ENCODE measurements around the gene UNC13D. TPM values are rescaled to one million over a fixed set of nuclear protein-coding genes. Genes with fewer than 3 reads are reported as not detected.
"Not testable (repeated sequence)": the region's sequence is repeated elsewhere in the genome, so short reads cannot be mapped to it uniquely, and the experiment has no call there.

Gene UNC13D
- total and polyA plus RNA-seq, 3 experiments from 2014 or later: 90.3 to 154 (median 143) TPM

DNA sequence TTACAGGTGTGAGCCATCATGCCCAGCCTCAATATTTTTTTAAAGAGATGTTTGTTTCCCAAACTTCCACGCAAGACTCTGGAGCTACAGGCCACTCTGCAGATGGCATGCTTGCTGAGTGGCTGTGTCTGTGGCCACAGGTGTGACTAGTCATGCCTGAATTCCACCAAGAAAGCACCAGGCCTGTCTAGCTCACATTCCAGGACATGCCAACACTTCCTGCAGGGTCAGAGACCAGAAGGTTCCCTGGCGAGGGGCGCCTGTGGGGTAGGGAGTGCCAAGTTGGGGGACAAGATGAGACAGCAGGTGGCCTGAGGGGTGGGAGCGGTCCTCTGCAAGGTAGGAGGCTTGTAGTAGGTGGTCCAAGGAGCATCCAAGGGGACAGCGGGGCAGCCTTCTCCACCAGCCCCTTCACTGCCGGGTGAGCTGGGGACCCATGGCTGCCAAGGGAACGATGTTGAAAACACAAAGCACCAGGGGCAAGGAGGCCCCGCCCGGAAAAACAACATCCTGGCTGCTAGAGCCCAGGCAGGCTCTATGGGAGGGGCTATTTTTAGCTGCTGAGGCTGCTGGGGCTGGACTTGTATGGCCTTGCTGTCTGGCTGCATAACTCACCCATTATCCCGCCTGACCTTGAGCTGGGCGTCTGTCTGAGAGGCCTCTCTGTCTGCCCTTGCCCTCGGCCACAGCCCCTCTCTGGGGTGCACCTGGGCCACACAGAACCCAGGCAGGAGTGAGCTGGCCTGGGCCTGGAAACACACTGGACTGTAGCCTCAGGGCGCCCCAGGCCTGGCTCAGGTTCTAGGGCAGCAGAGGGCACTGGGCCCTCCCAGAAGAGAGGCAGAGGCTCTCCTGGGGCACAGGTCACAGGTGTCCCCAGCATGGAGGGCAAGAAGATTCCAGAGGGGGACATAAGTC, 28.5 kb upstream of the UNC13D start:
- Mint-ChIP-seq H3K27me3 (no peaks in the 10 kb centered on the region), H3K9me3 (no peaks in the 10 kb centered on the region), H3K36me3 (peaks cover 0 to 2% (median 0%) of the 10 kb centered on the region in 3 donors), H3K4me1 (peaks cover 29 to 50% (median 32%) of the 10 kb centered on the region in 3 donors), H3K4me3 (peak overlapping the region; percentile 4 to 85 (median 47)), H3K27ac (peak overlapping the region; percentile 76 to 98 (median 93))
- Histone ChIP-seq H3K27ac (ENCODE audit: low read depth, low read length) (peak overlapping the region; percentile 71), H3K9me3 (ENCODE audit: low read length) (no peaks in the 10 kb centered on the region), H3K27me3 (ENCODE audit: insufficient read depth, low read length, poor library complexity, severe bottlenecking) (no peaks in the 10 kb centered on the region), H3K36me3 (ENCODE audit: insufficient read depth, low read length) (no peaks in the 10 kb centered on the region), H3K4me1 (ENCODE audit: insufficient read depth, low read length) (peaks cover 41% of the 10 kb centered on the region), H3K4me3 (ENCODE audit: low read length) (no peak overlapping the region)
- DNase-seq: peak; percentile 29 to 82 (median 51)
- POLR2A ChIA-PET: interaction anchor here (0.9 to 8.3 kb wide), 6 partner anchors 8 to 89 kb away, joined by 3 to 82 read pairs (median 4); partner anchors contain the start of genes TRIM65, UNK and WBP2
- CTCF ChIA-PET: interaction anchor here (0.9 to 7.1 kb wide), 11 partner anchors 8 to 119 kb away, joined by 3 to 51 read pairs (median 3); partner anchors contain the start of genes TRIM65 and WBP2

DNA sequence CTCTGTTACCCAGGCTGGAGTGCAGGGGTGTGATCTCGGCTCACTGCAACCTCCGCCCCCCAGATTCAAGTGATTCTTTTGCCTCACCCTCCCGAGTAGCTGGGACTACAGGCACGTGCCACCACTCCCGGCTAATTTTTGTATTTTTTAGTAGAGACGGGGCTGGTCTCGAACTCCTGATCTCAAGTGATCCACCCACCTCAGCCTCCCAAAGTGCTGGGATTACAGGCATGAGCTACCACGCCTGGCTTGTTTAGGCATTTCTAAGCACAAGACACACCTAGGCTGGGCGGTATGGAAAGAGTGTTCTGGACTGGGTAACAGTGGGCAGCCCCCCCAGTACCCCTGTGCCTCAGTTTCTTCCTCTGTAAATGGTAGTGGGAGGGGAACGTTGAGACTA, 26.0 kb upstream of the UNC13D start:
- POLR2A ChIA-PET: interaction anchor here (0.8 kb wide), 1 partner anchor 14 kb away, joined by 4 read pairs; the partner anchor contains the start of gene WBP2
- not testable (repeated sequence) for H3K9me3 Mint-ChIP-seq; H3K27ac ChIP-seq (ENCODE audit: low read depth, low read length); H3K27me3 ChIP-seq (ENCODE audit: insufficient read depth, low read length, poor library complexity, severe bottlenecking); H3K36me3 ChIP-seq (ENCODE audit: insufficient read depth, low read length); DNase-seq; H3K36me3 Mint-ChIP-seq; H3K27me3 Mint-ChIP-seq; H3K9me3 ChIP-seq (ENCODE audit: low read length); H3K4me3 ChIP-seq (ENCODE audit: low read length)
- H3K4me1 ChIP-seq (ENCODE audit: insufficient read depth, low read length): peaks cover 18% of the 10 kb centered on the region
- Mint-ChIP-seq H3K4me1 (peaks cover 17 to 33% (median 17%) of the 10 kb centered on the region in 3 donors), H3K27ac (peak overlapping the region in 1 of 8 donors; percentile 32), H3K4me3 (peak overlapping the region in 1 of 7 donors; percentile 8)
- CTCF ChIA-PET: interaction anchor here (1.2 to 7.1 kb wide), 2 partner anchors 9 to 28 kb away, joined by 4 to 51 read pairs; partner anchors contain the start of gene TRIM65

DNA sequence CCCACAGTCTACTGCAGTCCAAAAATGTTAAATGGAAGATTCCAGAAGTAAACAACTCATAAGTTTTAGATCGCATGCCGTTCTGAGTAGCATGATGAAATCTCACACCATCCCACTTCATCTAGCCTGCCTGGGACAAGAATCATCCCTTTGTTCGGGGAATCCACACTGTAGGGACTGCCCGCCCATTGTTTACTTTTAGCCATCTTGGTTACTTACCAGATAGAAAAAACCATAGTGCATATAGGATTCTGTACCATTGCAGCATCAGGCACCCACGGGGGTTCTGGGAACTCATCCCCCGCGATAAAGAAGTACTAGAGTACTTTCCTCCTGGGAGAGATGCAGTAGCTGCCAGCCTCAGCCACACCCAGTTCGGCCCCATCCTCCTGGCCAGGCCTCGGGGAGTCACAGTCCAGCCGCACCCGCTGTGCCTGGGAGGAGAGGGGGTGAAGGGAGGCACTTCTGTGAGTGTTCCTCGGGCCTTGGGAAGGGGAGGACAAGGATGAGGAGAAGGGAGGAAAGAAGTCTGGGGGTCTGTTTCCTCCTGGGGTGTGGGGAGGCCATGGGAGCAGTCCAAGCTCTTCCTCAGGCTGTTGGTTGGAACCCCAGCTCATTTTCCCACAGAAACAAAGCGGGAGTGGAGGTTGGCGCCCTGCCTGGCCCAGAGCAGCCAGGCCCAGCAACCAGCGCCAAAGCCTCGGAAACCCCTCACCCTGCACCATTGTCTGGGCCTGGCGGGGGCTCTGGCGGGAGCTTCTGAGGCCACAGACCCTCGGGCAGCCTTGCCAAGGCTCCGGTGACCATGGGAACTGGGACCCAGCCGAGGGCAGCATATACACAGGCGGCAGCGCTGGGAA, 25.3 kb upstream of the UNC13D start:
- H3K27ac ChIP-seq (ENCODE audit: low read depth, low read length): no peak overlapping the region
- ChIA-PET CTCF (interaction anchor here (1.0 to 7.1 kb wide), 3 partner anchors 10 to 66 kb away, joined by 3 to 51 read pairs (median 4); partner anchors contain the start of gene TRIM65), POLR2A (interaction anchor here (0.6 to 0.8 kb wide), 2 partner anchors 14 to 33 kb away, joined by 3 to 4 read pairs; partner anchors contain the start of gene WBP2)
- H3K27ac Mint-ChIP-seq: peak overlapping the region in 1 of 8 donors; percentile 72
- H3K4me3 ChIP-seq (ENCODE audit: low read length): no peak overlapping the region
- DNase-seq: no peak
- H3K4me3 Mint-ChIP-seq: no peak overlapping the region
- peaks cover 24 to 35% (median 25%) of the 10 kb centered on the region in 3 donors for H3K4me1 Mint-ChIP-seq
- no peaks in the 10 kb centered on the region for H3K9me3 ChIP-seq (ENCODE audit: low read length)
- H3K36me3 ChIP-seq (ENCODE audit: insufficient read depth, low read length): no peaks in the 10 kb centered on the region
- peaks cover 23% of the 10 kb centered on the region for H3K4me1 ChIP-seq (ENCODE audit: insufficient read depth, low read length)
- no peaks in the 10 kb centered on the region for H3K9me3 Mint-ChIP-seq
- no peaks in the 10 kb centered on the region for H3K27me3 ChIP-seq (ENCODE audit: insufficient read depth, low read length, poor library complexity, severe bottlenecking)
- H3K27me3 Mint-ChIP-seq: no peaks in the 10 kb centered on the region
- H3K36me3 Mint-ChIP-seq: peaks cover 0 to 2% (median 0%) of the 10 kb centered on the region in 3 donors

DNA sequence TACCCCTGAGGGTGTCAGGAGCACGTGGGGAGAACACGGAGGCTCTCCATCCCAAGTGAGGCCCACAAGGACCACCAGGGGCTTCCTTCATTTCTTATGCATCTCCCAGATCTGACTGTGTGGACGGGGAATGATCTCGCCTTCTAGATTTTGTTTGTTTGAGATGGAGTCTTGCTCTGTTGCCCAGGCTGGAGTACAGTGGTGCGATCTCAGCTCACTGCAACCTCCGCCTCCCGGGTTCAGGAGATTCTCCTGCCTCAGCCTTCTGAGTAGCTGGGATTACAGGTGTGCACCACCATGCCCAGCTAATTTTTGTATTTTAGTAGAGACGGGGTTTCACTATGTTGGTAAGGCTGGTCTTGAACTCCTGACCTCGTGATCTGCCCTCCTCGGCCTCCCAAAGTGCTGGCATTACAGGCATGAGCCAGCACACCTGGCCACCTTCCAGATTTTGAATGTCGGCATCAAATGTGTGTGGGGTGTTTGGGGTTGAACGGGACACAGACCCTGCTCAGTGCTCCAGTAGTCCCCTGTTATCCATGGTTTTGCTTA, 24.6 kb upstream of the UNC13D start:
- not testable (repeated sequence) for DNase-seq; H3K9me3 ChIP-seq (ENCODE audit: low read length); H3K4me3 Mint-ChIP-seq; H3K36me3 Mint-ChIP-seq; H3K27ac ChIP-seq (ENCODE audit: low read depth, low read length); H3K27me3 ChIP-seq (ENCODE audit: insufficient read depth, low read length, poor library complexity, severe bottlenecking); H3K4me3 ChIP-seq (ENCODE audit: low read length); H3K9me3 Mint-ChIP-seq; H3K27me3 Mint-ChIP-seq; H3K36me3 ChIP-seq (ENCODE audit: insufficient read depth, low read length)
- ChIA-PET CTCF (interaction anchor here (1.0 kb wide), 1 partner anchor 65 kb away, joined by 3 read pairs; no protein-coding TSS in a partner anchor), POLR2A (interaction anchor here (0.8 kb wide), 1 partner anchor 13 kb away, joined by 3 read pairs; the partner anchor contains the start of gene WBP2)
- H3K4me1 ChIP-seq (ENCODE audit: insufficient read depth, low read length): peaks cover 30% of the 10 kb centered on the region
- Mint-ChIP-seq H3K27ac (peak overlapping the region in 1 of 8 donors; percentile 72), H3K4me1 (peaks cover 27 to 37% (median 31%) of the 10 kb centered on the region in 3 donors)

DNA sequence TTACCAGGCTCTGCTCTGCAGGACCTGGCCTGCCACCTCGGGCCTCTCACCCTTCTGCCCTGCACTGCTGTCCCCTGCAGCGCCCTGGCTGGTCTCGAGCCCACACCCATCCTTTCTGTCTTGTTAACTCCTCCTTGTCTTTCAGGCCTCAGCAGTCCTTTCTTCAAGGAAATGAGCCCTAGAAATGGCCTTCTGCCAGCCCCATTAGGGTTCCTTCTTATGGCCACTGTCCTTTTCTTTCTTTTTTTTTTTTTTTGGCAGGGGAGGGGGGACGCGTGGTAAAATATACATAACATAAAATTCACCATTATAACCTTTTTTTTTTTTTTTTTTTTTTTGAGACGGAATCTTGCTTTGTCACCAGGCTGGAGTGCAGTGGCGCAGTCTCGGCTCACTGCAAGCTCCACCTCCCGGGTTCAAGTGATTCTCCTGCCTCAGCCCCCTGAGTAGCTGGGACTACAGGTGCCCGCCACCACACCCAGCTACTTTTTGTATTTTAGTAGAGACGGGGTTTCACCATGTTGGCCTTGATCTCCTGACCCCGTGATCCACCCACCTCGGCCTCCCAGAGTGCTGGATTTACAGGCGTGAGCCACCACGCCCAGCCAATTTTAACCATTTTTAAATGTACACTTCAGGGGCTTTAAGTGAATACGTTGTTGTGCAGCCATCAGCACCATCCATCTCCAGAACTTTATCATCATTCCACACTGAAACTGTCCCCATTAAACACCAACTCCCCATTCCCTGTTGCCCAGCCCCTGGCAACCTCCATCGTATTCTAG, 21.4 kb upstream of the UNC13D start:
- POLR2A ChIA-PET: interaction anchor here (1.1 to 1.6 kb wide), 4 partner anchors 8 to 12 kb away, joined by 3 to 12 read pairs (median 7); partner anchors contain the start of genes TRIM47 and WBP2
- H3K4me3 Mint-ChIP-seq: peak overlapping the region in 4 of 7 donors; percentile 8 to 61 (median 46)
- H3K36me3 Mint-ChIP-seq; H3K9me3 Mint-ChIP-seq; H3K4me3 ChIP-seq (ENCODE audit: low read length); H3K36me3 ChIP-seq (ENCODE audit: insufficient read depth, low read length); H3K27me3 ChIP-seq (ENCODE audit: insufficient read depth, low read length, poor library complexity, severe bottlenecking); H3K9me3 ChIP-seq (ENCODE audit: low read length); H3K27me3 Mint-ChIP-seq; DNase-seq: not testable (repeated sequence)
- CTCF ChIA-PET: interaction anchor here (1.0 to 2.3 kb wide), 5 partner anchors 8 to 112 kb away, joined by 5 to 12 read pairs (median 7); partner anchors contain the start of genes TRIM47 and WBP2
- Histone ChIP-seq H3K27ac (ENCODE audit: low read depth, low read length) (peak overlapping the region; percentile 31), H3K4me1 (ENCODE audit: insufficient read depth, low read length) (peaks cover 16% of the 10 kb centered on the region)
- H3K27ac Mint-ChIP-seq: peak overlapping the region; percentile 65 to 99 (median 92)
- H3K4me1 Mint-ChIP-seq: peaks cover 22 to 30% (median 26%) of the 10 kb centered on the region in 3 donors

DNA sequence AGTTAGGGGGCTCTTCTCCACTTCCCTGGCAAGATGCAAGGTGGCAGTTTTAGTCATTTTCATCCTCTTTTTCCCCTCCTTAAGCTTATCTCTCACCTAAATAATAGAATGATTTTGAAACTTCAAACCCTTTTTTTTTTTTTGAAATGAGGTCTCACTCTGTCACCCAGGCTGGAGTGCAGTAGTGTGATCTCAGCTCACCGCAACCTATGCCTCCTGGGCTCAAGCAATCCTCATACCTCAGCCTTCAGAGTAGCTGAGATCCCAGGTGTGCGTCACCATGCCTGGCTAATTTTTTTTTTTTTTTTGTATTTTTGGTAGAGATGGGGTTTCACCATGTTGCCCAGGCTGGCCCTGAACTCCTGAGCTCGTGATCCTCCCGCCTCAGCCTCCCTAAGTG, 20.7 kb upstream of the UNC13D start:
- H3K4me3 ChIP-seq (ENCODE audit: low read length): peak overlapping the region; percentile 5
- H3K4me3 Mint-ChIP-seq: peak overlapping the region; percentile 33 to 79 (median 69)
- H3K27ac ChIP-seq (ENCODE audit: low read depth, low read length): peak overlapping the region; percentile 71

More for the DNA sequence above, 20.7 kb upstream of the UNC13D start:
- H3K9me3 Mint-ChIP-seq; H3K36me3 Mint-ChIP-seq; H3K36me3 ChIP-seq (ENCODE audit: insufficient read depth, low read length); H3K9me3 ChIP-seq (ENCODE audit: low read length); H3K27me3 Mint-ChIP-seq; H3K27me3 ChIP-seq (ENCODE audit: insufficient read depth, low read length, poor library complexity, severe bottlenecking): not testable (repeated sequence)
- DNase-seq: peak in 2 of 5 donors; percentile 47 to 70
- peaks cover 22 to 30% (median 26%) of the 10 kb centered on the region in 3 donors for H3K4me1 Mint-ChIP-seq
- ChIA-PET POLR2A (interaction anchor here (0.5 to 1.6 kb wide), 10 partner anchors 8 to 681 kb away, joined by 3 to 12 read pairs (median 5); partner anchors contain the start of genes TRIM47, UNK and WBP2), CTCF (interaction anchor here (0.8 to 2.3 kb wide), 8 partner anchors 9 to 141 kb away, joined by 4 to 12 read pairs (median 5); partner anchors contain the start of genes TRIM47, TRIM65 and WBP2)
- H3K27ac Mint-ChIP-seq: peak overlapping the region; percentile 85 to 99 (median 92)
- H3K4me1 ChIP-seq (ENCODE audit: insufficient read depth, low read length): peaks cover 16% of the 10 kb centered on the region

Data from CD8-positive, alpha-beta memory T cell (primary cell).